MV-4-11 (cell line): ENCODE results near the gene TMEM184A.
A peak's percentile ranks its signal among the peaks of the same experiment; 100 is the strongest.
"Not testable (repeated sequence)": the region's sequence is repeated elsewhere in the genome, so short reads cannot be mapped to it uniquely, and the experiment has no call there.

Source experiments
- DNase-seq: peaks from one replicate; lab custom pipeline; 2025; lab: John Stamatoyannopoulos, UW

The TMEM184A gene

GRCh38 chr7:1590476-1590875 lies 34.5 kb upstream of the TMEM184A start:
- no peak for DNase-seq

- DNase-seq: no peak
These were observed 33.0 kb upstream of the TMEM184A start for GRCh38 chr7:1588978-1589377.

- DNase-seq: no peak
These were observed 31.7 kb upstream of the TMEM184A start for GRCh38 chr7:1587738-1588137.

GRCh38 chr7:1586827-1587705 lies 31.1 kb upstream of the TMEM184A start:
- no peak for DNase-seq

- DNase-seq: no peak
These were observed 30.3 kb upstream of the TMEM184A start for GRCh38 chr7:1586126-1586826.

GRCh38 chr7:1585142-1585981 lies 29.4 kb upstream of the TMEM184A start:
- no peak for DNase-seq

- no peak for DNase-seq
These were observed 28.7 kb upstream of the TMEM184A start for GRCh38 chr7:1584700-1585099.

- DNase-seq: not testable (repeated sequence)
These were observed 27.4 kb upstream of the TMEM184A start for GRCh38 chr7:1583241-1583930.

- no peak for DNase-seq
These were observed 24.5 kb upstream of the TMEM184A start for GRCh38 chr7:1580422-1581030.

GRCh38 chr7:1579481-1580421 lies 23.7 kb upstream of the TMEM184A start:
- DNase-seq: peak; percentile 34

- no peak for DNase-seq
These were observed 22.5 kb upstream of the TMEM184A start for GRCh38 chr7:1578513-1578912.

- DNase-seq: no peak
These were observed 20.7 kb upstream of the TMEM184A start for GRCh38 chr7:1576521-1577253.

GRCh38 chr7:1575809-1576208 lies 19.8 kb upstream of the TMEM184A start:
- no peak for DNase-seq

- no peak for DNase-seq
These were observed 16.3 kb upstream of the TMEM184A start for GRCh38 chr7:1572111-1572822.

- DNase-seq: peak; percentile 80
These were observed 14.0 kb upstream of the TMEM184A start, which contains the start of gene PSMG3 for GRCh38 chr7:1569833-1570632. Gene PSMG3 (minus strand): TSS chr7:1570032. CDS start chr7:1569339, 693 bp downstream.

- no peak for DNase-seq
These were observed 13.4 kb upstream of the TMEM184A start for GRCh38 chr7:1569440-1569832.

- DNase-seq: peak; percentile 63
These were observed 13.0 kb upstream of the TMEM184A start for GRCh38 chr7:1569016-1569415.
